Measurements from ENCODE around the gene ITGA11.

Gene ITGA11

GRCh38 chr15:68337826-68338225 is 94.1 kb downstream of the ITGA11 start:
- Histone ChIP-seq H3K4me3 (ENCODE audit: low read depth, low read length) (no peak overlapping the region), H3K36me3 (ENCODE audit: insufficient read depth, low read length) (no peaks in the 10 kb centered on the region), H3K79me2 (ENCODE audit: control insufficient read depth, insufficient read depth, low read length, unreplicated experiment) (no peaks in the 10 kb centered on the region), H3K27ac (ENCODE audit: low read depth, low read length) (no peak overlapping the region), H3K27me3 (ENCODE audit: insufficient read depth, low read length) (no peaks in the 10 kb centered on the region), H2AFZ (ENCODE audit: low read length, unreplicated experiment) (no peak overlapping the region), H3K4me1 (ENCODE audit: control insufficient read depth, insufficient read depth, low read length, unreplicated experiment) (peaks cover 40% of the 10 kb centered on the region)

GRCh38 chr15:68336516-68336915 is 95.4 kb downstream of the ITGA11 start:
- H3K36me3 ChIP-seq (ENCODE audit: insufficient read depth, low read length) = no peaks in the 10 kb centered on the region
- no peak overlapping the region for H3K4me3 ChIP-seq (ENCODE audit: low read depth, low read length)
- H3K27ac ChIP-seq (ENCODE audit: low read depth, low read length) = no peak overlapping the region
- H3K79me2 ChIP-seq (ENCODE audit: control insufficient read depth, insufficient read depth, low read length, unreplicated experiment) = no peaks in the 10 kb centered on the region
- H3K27me3 ChIP-seq (ENCODE audit: insufficient read depth, low read length) = no peaks in the 10 kb centered on the region
- H2AFZ ChIP-seq (ENCODE audit: low read length, unreplicated experiment) = no peak overlapping the region
- peaks cover 34% of the 10 kb centered on the region for H3K4me1 ChIP-seq (ENCODE audit: control insufficient read depth, insufficient read depth, low read length, unreplicated experiment)

- Histone ChIP-seq H3K4me3 (ENCODE audit: low read depth, low read length) (no peak overlapping the region), H3K27ac (ENCODE audit: low read depth, low read length) (no peak overlapping the region), H3K27me3 (ENCODE audit: insufficient read depth, low read length) (no peaks in the 10 kb centered on the region), H2AFZ (ENCODE audit: low read length, unreplicated experiment) (no peak overlapping the region), H3K79me2 (ENCODE audit: control insufficient read depth, insufficient read depth, low read length, unreplicated experiment) (no peaks in the 10 kb centered on the region), H3K4me1 (ENCODE audit: control insufficient read depth, insufficient read depth, low read length, unreplicated experiment) (peaks cover 28% of the 10 kb centered on the region), H3K36me3 (ENCODE audit: insufficient read depth, low read length) (no peaks in the 10 kb centered on the region)
Measured at GRCh38 chr15:68335655-68336054, 96.3 kb downstream of the ITGA11 start.

- Histone ChIP-seq H3K27ac (ENCODE audit: low read depth, low read length) (no peak overlapping the region), H3K36me3 (ENCODE audit: insufficient read depth, low read length) (no peaks in the 10 kb centered on the region), H3K4me1 (ENCODE audit: control insufficient read depth, insufficient read depth, low read length, unreplicated experiment) (peaks cover 28% of the 10 kb centered on the region), H3K79me2 (ENCODE audit: control insufficient read depth, insufficient read depth, low read length, unreplicated experiment) (no peaks in the 10 kb centered on the region), H3K27me3 (ENCODE audit: insufficient read depth, low read length) (no peaks in the 10 kb centered on the region), H3K4me3 (ENCODE audit: low read depth, low read length) (no peak overlapping the region), H2AFZ (ENCODE audit: low read length, unreplicated experiment) (no peak overlapping the region)
Measured at GRCh38 chr15:68335251-68335650, 96.7 kb downstream of the ITGA11 start.

- Histone ChIP-seq H3K27ac (ENCODE audit: low read depth, low read length) (0 out of 2 replicates have a peak overlapping the region, but pooled peaks have one; percentile 8), H3K4me1 (ENCODE audit: control insufficient read depth, insufficient read depth, low read length, unreplicated experiment) (peaks cover 28% of the 10 kb centered on the region), H3K4me3 (ENCODE audit: low read depth, low read length) (no peak overlapping the region), H3K27me3 (ENCODE audit: insufficient read depth, low read length) (no peaks in the 10 kb centered on the region), H3K36me3 (ENCODE audit: insufficient read depth, low read length) (no peaks in the 10 kb centered on the region), H2AFZ (ENCODE audit: low read length, unreplicated experiment) (no peak overlapping the region), H3K79me2 (ENCODE audit: control insufficient read depth, insufficient read depth, low read length, unreplicated experiment) (no peaks in the 10 kb centered on the region)
Measured at GRCh38 chr15:68334661-68335124, 97.3 kb downstream of the ITGA11 start.

GRCh38 chr15:68333775-68334470 is 98.0 kb downstream of the ITGA11 start:
- Histone ChIP-seq H2AFZ (ENCODE audit: low read length, unreplicated experiment) (no peak overlapping the region), H3K4me1 (ENCODE audit: control insufficient read depth, insufficient read depth, low read length, unreplicated experiment) (peaks cover 28% of the 10 kb centered on the region), H3K79me2 (ENCODE audit: control insufficient read depth, insufficient read depth, low read length, unreplicated experiment) (no peaks in the 10 kb centered on the region), H3K27ac (ENCODE audit: low read depth, low read length) (0 out of 2 replicates have a peak overlapping the region, but pooled peaks have one; percentile 8), H3K36me3 (ENCODE audit: insufficient read depth, low read length) (no peaks in the 10 kb centered on the region), H3K4me3 (ENCODE audit: low read depth, low read length) (no peak overlapping the region), H3K27me3 (ENCODE audit: insufficient read depth, low read length) (no peaks in the 10 kb centered on the region)

- Histone ChIP-seq H3K36me3 (ENCODE audit: insufficient read depth, low read length) (no peaks in the 10 kb centered on the region), H3K79me2 (ENCODE audit: control insufficient read depth, insufficient read depth, low read length, unreplicated experiment) (no peaks in the 10 kb centered on the region), H2AFZ (ENCODE audit: low read length, unreplicated experiment) (no peak overlapping the region), H3K27me3 (ENCODE audit: insufficient read depth, low read length) (no peaks in the 10 kb centered on the region), H3K27ac (ENCODE audit: low read depth, low read length) (no peak overlapping the region), H3K4me1 (ENCODE audit: control insufficient read depth, insufficient read depth, low read length, unreplicated experiment) (peaks cover 22% of the 10 kb centered on the region), H3K4me3 (ENCODE audit: low read depth, low read length) (no peak overlapping the region)
Measured at GRCh38 chr15:68332266-68332665, 99.7 kb downstream of the ITGA11 start.

GRCh38 chr15:68330901-68331300 is 101.1 kb downstream of the ITGA11 start:
- H3K79me2 ChIP-seq (ENCODE audit: control insufficient read depth, insufficient read depth, low read length, unreplicated experiment) = no peaks in the 10 kb centered on the region
- no peak overlapping the region for H3K27ac ChIP-seq (ENCODE audit: low read depth, low read length)
- H2AFZ ChIP-seq (ENCODE audit: low read length, unreplicated experiment) = no peak overlapping the region
- no peaks in the 10 kb centered on the region for H3K36me3 ChIP-seq (ENCODE audit: insufficient read depth, low read length)
- H3K4me1 ChIP-seq (ENCODE audit: control insufficient read depth, insufficient read depth, low read length, unreplicated experiment) = peaks cover 23% of the 10 kb centered on the region
- H3K27me3 ChIP-seq (ENCODE audit: insufficient read depth, low read length) = no peaks in the 10 kb centered on the region
- no peak overlapping the region for H3K4me3 ChIP-seq (ENCODE audit: low read depth, low read length)

- Histone ChIP-seq H3K36me3 (ENCODE audit: insufficient read depth, low read length) (no peaks in the 10 kb centered on the region), H3K27ac (ENCODE audit: low read depth, low read length) (no peak overlapping the region), H2AFZ (ENCODE audit: low read length, unreplicated experiment) (no peak overlapping the region)
Measured at GRCh38 chr15:68330416-68330815, 101.5 kb downstream of the ITGA11 start.

GRCh38 chr15:68328964-68329363 is 103.0 kb downstream of the ITGA11 start:
- no peak overlapping the region for H2AFZ ChIP-seq (ENCODE audit: low read length, unreplicated experiment)
- peaks cover 17% of the 10 kb centered on the region for H3K4me1 ChIP-seq (ENCODE audit: control insufficient read depth, insufficient read depth, low read length, unreplicated experiment)
- H3K27me3 ChIP-seq (ENCODE audit: insufficient read depth, low read length) = no peaks in the 10 kb centered on the region
- no peak overlapping the region for H3K4me3 ChIP-seq (ENCODE audit: low read depth, low read length)
- no peaks in the 10 kb centered on the region for H3K36me3 ChIP-seq (ENCODE audit: insufficient read depth, low read length)
- H3K79me2 ChIP-seq (ENCODE audit: control insufficient read depth, insufficient read depth, low read length, unreplicated experiment) = no peaks in the 10 kb centered on the region
- no peak overlapping the region for H3K27ac ChIP-seq (ENCODE audit: low read depth, low read length)

More at GRCh38 chr15:68330416-68330815, 101.5 kb downstream of the ITGA11 start:
- no peaks in the 10 kb centered on the region for H3K27me3 ChIP-seq (ENCODE audit: insufficient read depth, low read length)
- no peaks in the 10 kb centered on the region for H3K79me2 ChIP-seq (ENCODE audit: control insufficient read depth, insufficient read depth, low read length, unreplicated experiment)
- peaks cover 28% of the 10 kb centered on the region for H3K4me1 ChIP-seq (ENCODE audit: control insufficient read depth, insufficient read depth, low read length, unreplicated experiment)
- H3K4me3 ChIP-seq (ENCODE audit: low read depth, low read length) = no peak overlapping the region

- H3K27me3 ChIP-seq (ENCODE audit: insufficient read depth, low read length) = no peaks in the 10 kb centered on the region
- peaks cover 12% of the 10 kb centered on the region for H3K4me1 ChIP-seq (ENCODE audit: control insufficient read depth, insufficient read depth, low read length, unreplicated experiment)
- no peak overlapping the region for H3K27ac ChIP-seq (ENCODE audit: low read depth, low read length)
- no peaks in the 10 kb centered on the region for H3K79me2 ChIP-seq (ENCODE audit: control insufficient read depth, insufficient read depth, low read length, unreplicated experiment)
- H2AFZ ChIP-seq (ENCODE audit: low read length, unreplicated experiment) = no peak overlapping the region
- H3K4me3 ChIP-seq (ENCODE audit: low read depth, low read length) = no peak overlapping the region
- H3K36me3 ChIP-seq (ENCODE audit: insufficient read depth, low read length) = no peaks in the 10 kb centered on the region
Measured at GRCh38 chr15:68328443-68328842, 103.5 kb downstream of the ITGA11 start.

Data from ACC112 (cell line).